VCaP (cell line): ENCODE results near the gene JARID2.

ENCODE experiments used
- H3K27ac ChIP-seq: fragments of 450-650 bp; 2 replicates; pipeline ENCODE4 v1.5.1; 2017
- TF ChIP-seq, protein P1 (sequence below): fragments of 450-650 bp; conservative IDR thresholded peaks from 2 replicates; pipeline ENCODE4 v1.5.1; 2017; ENCODE audit warnings: mild to moderate bottlenecking, moderate library complexity

The JARID2 gene

DNA sequence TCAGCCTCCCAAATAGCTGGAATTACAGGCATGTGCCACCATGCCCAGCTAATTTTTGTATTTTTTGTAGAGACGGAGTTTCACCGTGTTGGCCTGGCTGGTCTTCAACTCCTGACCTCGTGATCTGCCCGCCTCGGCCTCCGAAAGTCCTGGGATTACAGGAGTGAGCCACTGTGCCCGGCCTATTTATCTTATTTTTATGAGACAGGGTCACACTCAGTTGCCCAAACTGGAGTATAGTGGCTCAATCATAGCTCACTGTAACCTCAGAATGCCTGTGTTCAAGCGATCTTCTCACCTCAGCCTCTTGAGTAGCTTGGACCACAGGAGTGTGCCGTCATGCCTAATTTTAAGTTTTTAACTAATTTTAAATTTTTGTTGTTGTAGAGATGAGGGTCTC, 114.4 kb downstream of the JARID2 start:
- TF ChIP-seq, protein P1, sequence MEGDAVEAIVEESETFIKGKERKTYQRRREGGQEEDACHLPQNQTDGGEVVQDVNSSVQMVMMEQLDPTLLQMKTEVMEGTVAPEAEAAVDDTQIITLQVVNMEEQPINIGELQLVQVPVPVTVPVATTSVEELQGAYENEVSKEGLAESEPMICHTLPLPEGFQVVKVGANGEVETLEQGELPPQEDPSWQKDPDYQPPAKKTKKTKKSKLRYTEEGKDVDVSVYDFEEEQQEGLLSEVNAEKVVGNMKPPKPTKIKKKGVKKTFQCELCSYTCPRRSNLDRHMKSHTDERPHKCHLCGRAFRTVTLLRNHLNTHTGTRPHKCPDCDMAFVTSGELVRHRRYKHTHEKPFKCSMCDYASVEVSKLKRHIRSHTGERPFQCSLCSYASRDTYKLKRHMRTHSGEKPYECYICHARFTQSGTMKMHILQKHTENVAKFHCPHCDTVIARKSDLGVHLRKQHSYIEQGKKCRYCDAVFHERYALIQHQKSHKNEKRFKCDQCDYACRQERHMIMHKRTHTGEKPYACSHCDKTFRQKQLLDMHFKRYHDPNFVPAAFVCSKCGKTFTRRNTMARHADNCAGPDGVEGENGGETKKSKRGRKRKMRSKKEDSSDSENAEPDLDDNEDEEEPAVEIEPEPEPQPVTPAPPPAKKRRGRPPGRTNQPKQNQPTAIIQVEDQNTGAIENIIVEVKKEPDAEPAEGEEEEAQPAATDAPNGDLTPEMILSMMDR, result no peak
- H3K27ac ChIP-seq, result no peak overlapping the region

DNA sequence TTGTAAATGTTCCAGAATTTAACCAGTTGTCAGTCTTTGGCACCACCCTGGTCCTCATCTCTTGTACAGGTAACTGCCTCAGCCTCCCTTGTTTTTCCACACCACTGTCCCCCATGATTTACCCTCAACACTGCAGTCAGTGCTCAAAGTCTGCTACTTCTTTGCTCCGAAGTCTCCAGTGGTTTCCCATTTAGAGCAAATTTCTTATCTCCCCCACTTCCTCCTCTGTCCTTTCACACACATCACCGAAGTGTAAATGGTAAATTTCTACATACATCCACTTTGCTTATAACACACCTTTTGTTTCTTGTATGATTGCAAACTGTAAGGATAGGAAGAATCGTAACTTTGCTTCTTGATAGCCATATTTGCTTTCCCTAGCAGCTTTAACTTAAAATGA, 115.3 kb downstream of the JARID2 start:
- TF ChIP-seq, protein P1, result no peak

DNA sequence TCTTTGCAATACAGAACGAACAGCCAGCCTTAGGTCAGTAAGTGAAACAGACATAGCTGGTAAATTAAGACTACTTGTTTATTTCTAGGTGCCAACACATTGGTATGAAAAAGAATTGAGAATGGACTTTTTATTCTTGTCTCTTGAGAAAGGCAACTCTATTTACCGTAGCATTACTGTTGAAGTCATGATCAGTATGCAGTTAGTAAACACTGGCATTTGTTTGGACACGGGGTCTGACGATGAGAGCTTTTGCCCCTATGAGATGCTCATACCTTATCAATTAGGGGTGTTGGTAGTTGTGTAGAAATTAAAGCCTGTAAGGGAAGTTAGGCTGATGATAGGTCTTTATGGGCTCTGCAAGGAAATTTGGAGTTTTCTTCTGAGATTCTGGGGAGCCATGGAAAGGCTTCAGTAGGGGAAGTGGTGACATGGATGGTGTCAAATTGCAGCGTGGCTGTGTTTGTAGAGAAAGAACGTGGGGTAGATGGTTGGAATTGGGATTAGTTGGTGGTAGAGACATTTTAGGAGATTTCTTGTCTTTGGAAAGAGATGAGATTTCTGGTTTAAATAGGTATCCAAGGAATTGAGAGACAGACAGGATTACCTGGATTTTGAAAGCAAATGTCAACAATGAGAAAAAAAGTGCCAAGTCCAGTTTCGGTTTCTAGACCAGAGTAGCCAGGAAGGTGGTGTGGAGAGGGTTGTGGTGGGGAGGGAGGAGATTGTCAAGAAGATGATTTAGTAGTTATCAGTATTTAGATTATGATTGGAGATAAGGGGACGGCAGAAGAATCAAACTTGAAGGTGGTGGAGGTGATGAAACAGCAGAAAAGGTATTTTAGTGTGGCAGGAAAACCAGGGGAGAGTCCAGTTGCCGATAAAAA, 116.6 kb downstream of the JARID2 start:
- H3K27ac ChIP-seq, result peak overlapping the region; percentile 25; the same call in 1 of the 2 replicates
- TF ChIP-seq, protein P1, result no peak

More for the DNA sequence above, 115.3 kb downstream of the JARID2 start:
- no peak overlapping the region for H3K27ac ChIP-seq

DNA sequence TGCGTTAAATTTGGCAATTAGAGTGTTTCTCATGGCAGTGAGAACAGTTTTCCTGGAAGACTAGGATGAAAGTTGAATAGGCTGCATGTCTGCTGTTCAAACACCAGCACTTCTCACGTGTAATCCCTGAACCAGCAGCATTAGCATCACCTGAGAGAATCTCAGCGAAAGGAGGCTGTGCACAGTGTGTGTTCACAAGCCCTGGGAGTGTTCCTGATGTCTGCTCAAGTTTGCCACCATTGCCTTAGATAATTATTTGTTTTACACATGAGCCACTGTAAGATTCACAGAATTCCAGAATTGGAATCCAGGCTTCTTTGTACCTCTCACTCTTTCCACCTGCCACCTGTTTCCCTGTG, 117.3 kb downstream of the JARID2 start:
- no peak overlapping the region for H3K27ac ChIP-seq
- TF ChIP-seq, protein P1, result no peak

DNA sequence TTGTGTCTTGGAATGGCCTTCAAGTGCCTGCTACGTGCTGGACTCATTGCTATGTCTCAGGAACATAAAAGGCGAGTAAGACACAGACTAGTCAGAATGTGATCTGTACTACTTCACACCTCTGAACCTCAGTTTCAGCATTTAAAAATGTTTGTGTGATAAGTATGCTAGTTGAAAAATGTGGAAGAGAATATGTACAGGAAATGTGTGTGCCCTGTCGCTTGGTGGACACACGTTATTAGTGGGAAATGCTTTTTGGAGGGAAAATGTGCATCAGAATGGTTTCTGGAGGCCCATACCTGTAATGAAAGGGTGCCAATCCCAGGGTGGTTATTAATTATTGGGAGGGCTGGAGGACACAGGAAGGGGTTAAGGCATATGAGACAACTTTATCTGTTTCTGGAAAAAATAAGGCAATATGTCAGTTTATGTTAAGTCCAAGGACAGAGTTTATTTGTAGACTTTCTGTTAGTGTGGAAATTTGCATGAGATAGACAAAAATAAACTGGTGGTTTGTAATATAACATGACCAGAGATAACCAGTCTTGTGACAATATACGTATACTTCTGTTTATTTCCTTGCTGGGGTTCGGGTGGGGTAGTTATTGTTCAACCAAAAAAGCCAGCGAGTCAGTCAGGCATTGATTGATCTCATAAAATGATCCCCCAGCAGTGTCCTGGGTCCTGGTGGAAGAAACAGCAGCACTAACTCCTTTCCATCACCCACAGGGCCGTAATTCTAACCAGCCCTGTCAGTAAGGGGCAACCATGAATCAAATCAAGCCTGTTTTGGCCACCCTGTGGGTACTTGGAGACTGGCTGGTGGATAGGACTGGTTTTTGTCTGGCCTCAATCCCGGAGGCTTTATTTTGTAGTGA, 117.9 kb downstream of the JARID2 start:
- TF ChIP-seq, protein P1, result no peak

DNA sequence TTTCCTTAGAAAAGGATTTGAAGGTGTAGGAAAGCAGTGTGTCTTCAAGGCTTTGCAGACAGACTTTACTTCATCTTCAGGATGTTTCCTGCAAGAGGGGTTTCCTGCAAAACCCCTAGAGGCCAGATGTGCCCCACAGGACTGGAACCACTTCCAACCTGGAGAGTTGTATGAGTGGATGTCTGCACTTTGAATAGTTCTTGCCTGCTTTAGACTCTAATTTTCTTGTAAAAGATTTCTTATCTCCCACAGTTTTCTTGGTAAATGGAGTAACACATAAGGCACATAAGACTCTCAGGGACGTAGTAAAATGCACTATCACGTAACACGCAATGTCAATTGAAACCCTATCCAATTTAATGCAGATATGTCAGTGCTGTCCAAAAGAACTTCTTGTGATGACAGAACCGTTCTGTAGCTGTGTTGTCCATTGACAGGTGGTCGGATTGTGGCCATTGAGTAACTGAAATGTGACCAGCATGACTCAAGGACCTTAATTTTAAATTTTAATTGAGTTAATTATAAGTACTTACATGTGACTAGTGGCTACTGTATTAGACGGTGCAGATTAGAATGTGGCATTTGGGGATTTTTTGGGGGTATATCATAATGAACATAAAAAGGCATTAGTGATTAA, 118.7 kb downstream of the JARID2 start:
- TF ChIP-seq, protein P1, result no peak

More for the DNA sequence above, 117.9 kb downstream of the JARID2 start:
- no peak overlapping the region for H3K27ac ChIP-seq

DNA sequence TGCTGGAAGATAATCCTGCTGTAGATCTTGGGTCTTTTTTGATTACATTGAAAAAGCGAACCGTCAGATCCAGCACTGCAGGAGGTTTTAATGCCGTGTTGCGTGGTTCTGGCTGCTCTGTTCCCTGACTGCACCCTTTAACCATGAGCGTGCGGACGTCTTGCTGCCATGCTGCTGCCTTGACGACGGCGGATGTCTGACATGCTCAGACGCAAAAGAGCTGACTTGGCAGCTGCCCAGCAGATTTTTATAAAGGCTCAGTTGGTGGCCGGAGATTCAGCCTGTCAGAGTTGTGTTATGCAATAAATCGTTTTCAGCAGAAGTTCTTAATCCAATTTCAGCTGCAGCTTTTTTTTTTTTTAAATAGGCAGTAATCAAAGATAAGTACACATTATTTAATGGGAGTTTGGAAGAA, 119.4 kb downstream of the JARID2 start:
- TF ChIP-seq, protein P1, result no peak
- H3K27ac ChIP-seq, result peak overlapping the region; percentile 38

More for the DNA sequence above, 118.7 kb downstream of the JARID2 start:
- no peak overlapping the region; the same call in 1 of the 2 replicates for H3K27ac ChIP-seq
